Right ventricle myocardium inferior (tissue), 1 donor: ENCODE measurements around the gene HAUS3. TPM values are rescaled to one million over a fixed set of nuclear protein-coding genes. Genes with fewer than 3 reads are reported as not detected.

ENCODE experiments used
- ATAC-seq: fragments of 200-7000 bp; cut with Tn5 transposase; one replicate; pipeline ENCODE4 v1.9.1; 2020; ENCODE audit warnings: mild to moderate bottlenecking, moderate library complexity
- DNase-seq: peaks from one replicate; pipeline ENCODE4 v3.0.0; 2021; ENCODE audit errors: missing footprints
- intact Hi-C: fragments of 100-400 bp; cut with DNase I; formaldehyde crosslinking; loops from one replicate; pipeline ENCODE4 v1.11.0; 2022
- long read RNA-seq: library from polyadenylated mRNA; unstranded; transcript quantifications from one replicate; pipeline ENCODE4 v2.0.0, GENCODE V29; 2021
- total RNA-seq: library from RNA; stranded (reverse); fragmentation: NEBNext Ultra II Directional; extraction: Animal tissue kit (Norgen Biotek cat#: 25700); gene quantifications from one replicate; pipeline ENCODE4 v1.2.1, GENCODE V29; 2021
- donor health status: DM: no; HTN: yes; CAD: no; lungs with severe emphysema.

Gene HAUS3, protein sequence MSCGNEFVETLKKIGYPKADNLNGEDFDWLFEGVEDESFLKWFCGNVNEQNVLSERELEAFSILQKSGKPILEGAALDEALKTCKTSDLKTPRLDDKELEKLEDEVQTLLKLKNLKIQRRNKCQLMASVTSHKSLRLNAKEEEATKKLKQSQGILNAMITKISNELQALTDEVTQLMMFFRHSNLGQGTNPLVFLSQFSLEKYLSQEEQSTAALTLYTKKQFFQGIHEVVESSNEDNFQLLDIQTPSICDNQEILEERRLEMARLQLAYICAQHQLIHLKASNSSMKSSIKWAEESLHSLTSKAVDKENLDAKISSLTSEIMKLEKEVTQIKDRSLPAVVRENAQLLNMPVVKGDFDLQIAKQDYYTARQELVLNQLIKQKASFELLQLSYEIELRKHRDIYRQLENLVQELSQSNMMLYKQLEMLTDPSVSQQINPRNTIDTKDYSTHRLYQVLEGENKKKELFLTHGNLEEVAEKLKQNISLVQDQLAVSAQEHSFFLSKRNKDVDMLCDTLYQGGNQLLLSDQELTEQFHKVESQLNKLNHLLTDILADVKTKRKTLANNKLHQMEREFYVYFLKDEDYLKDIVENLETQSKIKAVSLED
- total RNA-seq, result 7.7 TPM
- long read RNA-seq, partial matches to known transcripts, result 3 of 5 reads
- long read RNA-seq, other reads (novel, unspliced or antisense), result 1 of 5 reads

DNA sequence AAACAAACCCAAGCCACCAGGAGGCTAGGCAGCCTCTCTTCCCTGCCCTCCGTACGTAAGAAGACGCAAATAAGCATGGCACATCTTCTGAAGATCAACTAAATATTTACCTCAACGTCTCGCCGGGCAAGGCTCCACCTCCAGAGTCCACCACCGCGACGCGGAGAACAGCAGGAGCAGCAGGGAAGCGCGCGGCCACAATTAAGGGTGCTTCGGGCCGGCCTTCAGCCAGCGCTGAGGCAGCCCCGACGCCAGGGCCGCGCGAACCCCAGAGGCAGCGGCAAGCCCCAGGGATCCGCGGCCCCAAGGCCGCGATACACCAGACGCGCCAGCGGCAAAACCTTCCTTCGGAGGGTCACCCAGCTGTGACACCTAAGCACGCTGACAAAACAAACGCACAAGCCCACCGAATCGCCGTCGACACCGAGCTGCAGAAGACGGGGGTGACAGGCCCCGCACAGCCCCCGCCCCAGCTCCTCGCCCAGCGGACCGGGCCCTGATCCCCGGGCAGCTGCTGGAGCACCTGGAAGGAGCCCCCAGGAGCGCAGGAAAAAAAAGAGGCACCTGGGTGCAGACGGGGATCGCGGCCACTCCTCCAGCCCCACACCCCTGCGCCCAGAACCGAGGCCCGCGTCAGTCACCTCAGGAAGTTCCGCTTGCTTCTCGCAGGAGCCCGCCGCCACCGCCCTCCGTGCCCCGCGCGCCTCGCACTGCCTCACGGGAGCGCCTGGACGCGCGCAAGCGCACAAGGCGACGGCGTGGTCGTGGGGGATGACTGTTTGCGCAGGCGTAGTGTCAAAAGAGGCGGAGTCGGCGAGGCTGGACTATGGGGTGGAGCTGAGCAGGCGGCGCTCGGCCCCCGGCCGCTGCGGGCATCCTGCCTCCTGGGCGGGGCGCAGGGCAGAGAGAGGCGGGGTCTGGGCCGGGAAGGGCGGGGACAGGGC lies at the start of gene HAUS3, which contains the start of gene POLN:
TSS of gene HAUS3 (minus strand) at position 712 of the 944 bp plus-strand sequence. CDS start 1,175 bp downstream, outside the sequence.
TSS of gene POLN (minus strand) at position 712 of the 944 bp plus-strand sequence. CDS start 12,890 bp downstream, outside the sequence.
- peak; percentile 98 for ATAC-seq
- peak; percentile 99 for DNase-seq
- intact Hi-C loops, result loop anchor here (2.0 to 5.0 kb wide), 2 partner anchors 15 to 176 kb away; partner anchors contain the start of genes CFAP99 and ZFYVE28

DNA sequence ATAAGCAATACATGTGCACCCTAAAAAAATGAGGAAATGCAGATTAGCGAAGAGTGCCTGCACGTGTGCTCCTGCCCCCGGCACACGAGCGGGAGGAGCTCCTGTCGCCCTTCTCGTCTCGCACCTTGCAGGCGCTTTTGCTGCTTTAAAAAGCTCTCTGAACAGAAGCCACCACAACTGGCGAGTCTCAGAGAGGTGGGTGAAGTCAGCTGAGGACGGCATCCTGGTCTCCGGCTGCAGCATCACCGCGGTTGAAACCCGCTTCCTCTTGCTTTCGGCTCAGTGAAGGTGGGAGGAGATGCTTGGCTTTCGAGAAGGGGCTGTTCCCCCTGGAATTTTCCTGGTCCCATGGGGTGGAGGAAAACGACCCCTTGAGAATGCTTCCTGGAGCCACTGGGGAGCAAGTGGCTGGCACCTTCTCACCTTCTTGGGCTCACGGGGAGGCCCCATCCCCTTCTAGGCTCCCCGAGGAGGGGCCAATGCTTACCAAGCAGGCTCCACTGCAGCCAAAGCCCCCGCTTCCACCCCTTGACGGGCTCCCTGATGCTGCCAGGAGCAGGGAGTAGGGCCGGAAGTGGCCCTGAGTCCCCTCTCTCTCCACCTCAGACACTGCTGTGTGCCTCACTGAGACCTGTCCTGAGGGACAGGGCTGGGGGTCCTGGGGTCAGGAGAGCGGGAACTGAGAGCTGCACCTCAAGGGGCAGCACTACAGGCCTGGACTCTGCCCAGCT lies 49.2 kb upstream of the HAUS3 start:
- intact Hi-C loops, result no loop called here
- ATAC-seq (no peak), DNase-seq (peak; percentile 53)

DNA sequence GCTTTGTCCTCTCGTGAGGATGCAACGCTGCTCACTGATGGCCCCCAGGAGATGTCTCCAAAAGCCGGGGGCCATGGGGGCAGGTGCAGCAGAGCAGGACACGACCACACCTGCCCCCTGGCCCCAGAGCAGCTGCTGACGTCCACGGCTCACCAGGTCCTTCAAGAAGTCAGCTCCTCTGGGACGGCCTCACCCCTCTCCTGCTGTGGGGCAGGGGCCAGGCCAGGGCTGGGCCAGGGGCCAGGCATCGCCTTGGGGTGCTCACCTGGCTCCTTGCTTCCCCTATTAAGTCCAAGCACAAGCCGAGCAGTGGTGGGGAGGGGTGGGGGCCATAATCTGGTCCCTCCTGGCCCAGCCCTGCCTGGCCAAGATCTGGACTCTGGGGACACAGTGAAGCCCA lies 48.6 kb upstream of the HAUS3 start:
- DNase-seq, result peak; percentile 56
- no peak for ATAC-seq
- intact Hi-C loops, result no loop called here

DNA sequence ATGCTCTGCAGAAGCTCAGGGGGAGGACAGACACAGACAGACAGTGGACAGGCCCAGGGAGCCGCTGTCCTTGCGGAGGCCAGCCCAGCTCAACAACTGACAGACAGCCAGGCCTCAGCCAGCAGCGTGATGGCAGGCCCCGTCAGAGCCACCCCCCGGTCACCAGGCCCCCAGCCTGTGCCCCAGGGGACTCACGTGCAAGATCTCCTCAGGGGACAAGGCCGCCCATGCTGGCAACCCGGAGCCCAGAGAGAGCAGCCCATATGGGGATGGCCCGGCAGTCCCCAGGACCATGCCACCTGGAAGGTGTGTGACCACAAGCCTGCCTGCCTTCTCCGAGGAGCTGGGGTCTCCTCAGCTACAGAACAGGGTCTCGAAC lies 48.0 kb upstream of the HAUS3 start:
- ATAC-seq (no peak), DNase-seq (peak; percentile 50)
- intact Hi-C loops, result no loop called here

DNA sequence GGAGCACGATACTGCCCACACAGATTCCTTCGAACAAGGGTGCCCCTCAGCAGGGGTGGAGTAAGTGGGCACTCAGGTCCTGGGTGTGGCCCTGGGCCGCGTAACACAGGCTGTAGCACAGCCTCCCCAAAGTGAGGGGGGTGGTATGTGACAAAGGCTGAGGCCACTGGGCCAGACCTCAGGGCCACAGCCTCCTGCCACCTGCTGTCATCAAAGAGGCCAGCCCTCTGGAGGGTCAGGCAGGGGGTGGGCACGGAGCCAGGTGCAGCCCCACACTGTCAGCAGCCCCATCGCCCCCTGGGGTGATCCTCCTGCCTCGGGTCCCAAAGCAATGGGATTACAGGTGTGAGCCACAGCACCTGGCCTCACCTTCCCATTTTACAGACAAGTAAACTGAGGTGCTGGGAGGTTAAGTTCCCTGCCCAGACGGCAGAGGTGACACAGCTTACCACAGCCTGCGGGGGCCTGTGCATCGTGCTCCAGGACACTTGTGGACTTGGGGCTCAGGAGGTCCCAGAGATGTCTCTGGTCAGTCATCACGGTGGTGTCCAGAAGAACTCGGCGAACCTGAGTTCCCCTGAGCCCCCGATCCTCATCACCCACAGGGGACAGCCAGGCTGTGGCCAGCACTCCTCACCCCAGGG lies 47.5 kb upstream of the HAUS3 start:
- no peak for ATAC-seq
- intact Hi-C loops, result no loop called here
- DNase-seq, result no peak

DNA sequence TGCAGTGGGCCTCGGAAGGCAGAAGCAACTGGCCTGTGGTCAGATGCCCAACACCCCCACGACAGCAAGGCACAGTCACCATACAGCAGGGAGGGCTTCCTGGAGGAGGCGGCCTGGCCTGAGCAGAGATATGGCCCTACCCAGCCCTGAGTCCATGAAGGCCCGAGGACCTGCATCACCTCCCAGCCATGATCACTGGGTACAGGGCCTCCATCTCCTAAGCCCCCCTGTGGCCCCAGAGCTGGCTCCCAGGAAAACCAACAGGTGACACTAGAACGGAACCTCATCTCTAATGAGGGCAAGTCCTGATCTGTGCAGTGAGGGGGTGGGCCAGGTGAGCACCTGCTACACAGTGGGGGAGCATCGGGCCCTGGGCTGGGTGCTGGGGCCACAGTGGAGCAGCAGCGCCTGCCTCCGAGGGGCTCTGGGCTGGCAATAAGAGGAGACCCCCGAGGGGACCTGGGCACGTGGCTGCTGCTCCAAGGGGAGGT lies 46.2 kb upstream of the HAUS3 start:
- intact Hi-C loops, result no loop called here
- peak; percentile 41 for DNase-seq
- ATAC-seq, result no peak

DNA sequence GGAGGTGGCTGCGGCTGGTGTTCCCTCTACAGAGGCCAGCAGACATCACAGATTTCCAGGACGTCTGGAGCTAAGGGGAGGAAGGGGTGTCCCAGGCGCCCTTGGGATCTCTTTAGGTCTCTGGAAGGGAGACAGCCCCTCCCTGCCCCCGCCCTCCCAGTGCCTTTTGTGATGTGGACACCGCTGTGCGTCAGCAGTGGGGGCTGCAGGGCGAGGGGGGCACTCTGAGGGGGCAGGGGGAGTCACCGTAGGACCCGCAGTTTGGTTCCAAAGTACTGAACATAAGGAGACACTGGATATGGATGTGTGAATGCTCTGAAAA lies 45.6 kb upstream of the HAUS3 start:
- intact Hi-C loops, result no loop called here
- ATAC-seq, result no peak
- peak; percentile 51 for DNase-seq

DNA sequence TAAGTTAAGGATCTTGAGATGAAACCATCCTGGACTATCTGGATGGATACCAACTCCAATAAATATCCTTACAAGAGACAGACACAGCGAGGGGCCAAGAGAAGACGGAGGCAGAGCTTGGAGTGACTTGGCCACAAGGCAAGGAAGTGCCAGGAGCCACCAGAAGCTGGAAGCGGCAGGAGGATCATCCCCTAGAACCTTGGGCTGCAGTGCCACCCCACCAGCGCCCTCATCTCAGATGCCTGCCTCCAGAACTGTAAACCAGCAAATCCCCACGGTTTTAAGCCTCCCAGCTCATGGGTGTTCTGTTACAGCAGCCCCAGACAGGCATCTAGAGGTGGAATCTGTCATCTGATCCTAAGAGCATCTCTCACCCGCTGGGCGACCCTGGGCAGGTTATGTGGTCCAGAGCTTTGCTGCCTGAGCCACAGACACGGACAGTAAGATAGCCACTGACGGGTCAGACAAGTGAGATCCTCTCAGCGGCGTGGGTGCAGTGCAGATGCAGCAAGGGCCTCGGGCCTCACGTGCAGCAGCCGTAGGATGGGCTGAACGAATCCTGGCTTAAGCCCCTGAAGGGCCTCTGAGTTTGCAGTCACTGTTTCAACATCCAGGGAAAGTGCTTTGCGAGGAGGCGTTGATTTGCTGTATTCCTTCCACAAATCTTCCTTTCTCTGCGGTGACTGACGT lies 45.1 kb upstream of the HAUS3 start:
- ATAC-seq (no peak), DNase-seq (peak; percentile 47)
- intact Hi-C loops, result no loop called here

DNA sequence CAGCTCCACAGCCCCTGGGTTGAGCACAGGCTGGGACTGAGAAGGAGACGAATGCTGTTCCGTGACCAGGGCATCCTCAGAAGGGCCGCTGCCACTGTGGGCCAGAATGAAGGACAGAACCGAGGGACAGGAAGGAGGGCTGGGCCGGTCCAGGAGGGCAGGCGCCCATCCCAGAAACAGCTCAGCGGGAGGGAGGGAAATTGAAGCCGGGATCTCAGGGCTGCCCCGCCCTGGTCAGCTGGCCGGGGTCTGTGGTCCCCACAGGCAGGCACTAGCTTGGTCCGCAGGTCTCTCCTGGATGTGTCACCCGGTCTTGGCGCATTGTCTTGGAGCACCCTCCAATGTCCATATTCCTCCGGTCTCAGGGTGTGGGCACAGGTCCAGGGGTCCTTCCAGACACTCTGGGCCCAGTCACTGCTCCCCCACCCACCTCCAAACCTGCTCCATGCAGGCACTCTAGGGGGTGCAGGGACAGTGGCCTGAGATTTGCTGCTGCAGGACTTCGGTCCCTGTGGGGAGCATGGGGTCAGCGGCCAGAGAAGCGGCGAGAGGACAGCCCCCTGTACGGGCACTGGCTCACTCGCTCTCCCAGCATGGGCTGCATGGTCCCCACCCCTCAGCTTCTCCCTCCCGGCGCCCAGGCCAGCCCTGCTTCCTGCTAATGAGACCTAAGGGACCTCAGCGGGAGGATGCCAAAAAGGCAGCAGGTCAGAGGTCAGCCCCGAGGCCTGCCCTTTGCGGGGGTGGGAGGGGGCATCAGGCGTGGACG lies 43.9 kb upstream of the HAUS3 start:
- DNase-seq, result peak; percentile 70
- no peak for ATAC-seq
- intact Hi-C loops, result no loop called here

DNA sequence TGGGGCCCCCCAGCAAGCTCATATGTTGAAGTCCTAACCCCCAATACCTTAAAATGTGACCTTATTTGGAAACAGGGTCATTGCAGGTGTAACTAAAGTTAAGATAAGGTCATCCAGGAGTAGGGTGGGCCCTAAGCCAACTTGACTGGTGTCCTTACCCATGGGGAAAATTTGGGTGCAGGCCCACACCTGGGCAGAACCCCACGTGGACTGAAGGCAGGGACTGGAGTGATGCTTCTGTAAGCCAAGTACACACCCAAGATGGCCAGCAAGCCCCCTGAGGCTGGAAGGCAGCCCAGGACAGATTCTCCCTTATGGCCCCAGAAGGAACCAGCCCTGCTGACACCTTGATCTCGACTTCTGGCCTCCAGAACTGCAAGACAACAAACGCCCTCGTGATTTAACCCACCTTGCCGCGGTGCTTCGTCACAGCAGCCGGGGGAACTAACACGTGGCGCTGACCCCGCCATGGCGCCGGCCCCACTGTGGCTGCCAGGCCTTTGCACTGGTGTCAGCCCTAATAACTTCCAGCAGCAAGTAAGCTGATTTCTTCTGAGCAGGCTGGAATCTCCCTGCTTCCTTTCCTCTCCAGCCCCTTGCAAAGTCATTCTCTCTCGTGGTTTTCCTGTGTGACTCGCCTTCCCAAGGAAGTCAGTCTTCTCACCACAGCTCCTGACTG lies 43.2 kb upstream of the HAUS3 start:
- DNase-seq (peak; percentile 50), ATAC-seq (no peak)
- intact Hi-C loops, result no loop called here

DNA sequence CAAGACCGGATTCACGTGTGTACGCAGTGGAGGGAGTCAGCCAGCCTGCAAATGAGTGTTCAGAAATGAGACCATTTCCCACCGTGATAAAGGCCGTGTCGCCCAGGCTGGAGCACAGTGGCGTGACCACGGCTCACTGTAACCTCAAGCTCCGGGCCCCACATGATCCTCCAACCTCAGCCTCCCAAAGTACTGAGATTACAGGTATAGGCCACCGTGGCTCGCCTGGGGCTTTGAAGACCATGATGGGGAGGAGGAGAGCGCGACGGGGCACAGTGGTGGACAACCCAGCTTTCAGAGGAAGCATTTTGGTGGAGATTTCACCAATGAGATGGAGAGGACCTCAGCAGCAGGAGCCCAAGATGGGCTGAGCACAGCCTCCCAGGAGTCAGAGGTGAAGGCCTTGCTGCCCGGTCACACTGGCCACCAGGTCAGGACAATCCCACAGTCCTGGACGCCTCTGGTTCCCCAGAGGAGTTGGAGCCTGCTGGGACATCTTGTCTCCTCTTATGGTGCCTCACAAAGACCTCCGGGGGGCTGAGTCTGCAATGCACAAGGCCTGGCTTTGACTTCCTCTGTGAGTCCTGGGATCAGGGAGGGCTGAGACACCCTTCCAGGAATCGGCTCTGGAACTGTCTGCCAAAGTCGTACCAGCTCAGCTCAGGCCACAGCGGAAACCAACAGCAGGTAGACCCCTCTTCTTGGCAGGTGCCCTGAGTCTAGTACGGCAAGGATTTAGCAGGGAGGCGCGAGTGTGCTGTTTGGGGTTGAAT lies 42.4 kb upstream of the HAUS3 start:
- intact Hi-C loops, result no loop called here
- peak; percentile 60 for DNase-seq
- ATAC-seq, result no peak

DNA sequence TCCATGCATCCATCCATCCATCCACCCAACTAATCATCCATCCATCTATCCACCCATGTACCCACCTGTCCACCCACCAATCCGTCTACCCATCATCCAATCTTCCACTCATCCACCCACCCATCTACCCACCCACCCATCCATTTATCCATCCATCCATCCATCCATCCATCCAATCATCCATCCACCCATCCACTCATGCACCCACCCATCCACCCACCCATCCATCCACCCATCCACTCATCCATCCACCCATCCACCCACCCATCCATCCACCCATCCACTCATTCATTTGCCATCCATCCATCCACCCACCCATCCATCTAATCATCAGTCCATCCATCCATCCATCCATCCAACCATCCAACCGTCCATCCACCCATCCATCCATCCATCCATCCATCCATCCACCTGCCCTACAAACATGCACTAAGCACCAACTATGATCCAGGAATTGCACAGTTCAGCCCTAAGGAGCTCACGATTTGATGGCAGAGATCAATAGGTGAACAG lies 41.3 kb upstream of the HAUS3 start:
- intact Hi-C loops, result no loop called here
- ATAC-seq (no peak), DNase-seq (no peak)

DNA sequence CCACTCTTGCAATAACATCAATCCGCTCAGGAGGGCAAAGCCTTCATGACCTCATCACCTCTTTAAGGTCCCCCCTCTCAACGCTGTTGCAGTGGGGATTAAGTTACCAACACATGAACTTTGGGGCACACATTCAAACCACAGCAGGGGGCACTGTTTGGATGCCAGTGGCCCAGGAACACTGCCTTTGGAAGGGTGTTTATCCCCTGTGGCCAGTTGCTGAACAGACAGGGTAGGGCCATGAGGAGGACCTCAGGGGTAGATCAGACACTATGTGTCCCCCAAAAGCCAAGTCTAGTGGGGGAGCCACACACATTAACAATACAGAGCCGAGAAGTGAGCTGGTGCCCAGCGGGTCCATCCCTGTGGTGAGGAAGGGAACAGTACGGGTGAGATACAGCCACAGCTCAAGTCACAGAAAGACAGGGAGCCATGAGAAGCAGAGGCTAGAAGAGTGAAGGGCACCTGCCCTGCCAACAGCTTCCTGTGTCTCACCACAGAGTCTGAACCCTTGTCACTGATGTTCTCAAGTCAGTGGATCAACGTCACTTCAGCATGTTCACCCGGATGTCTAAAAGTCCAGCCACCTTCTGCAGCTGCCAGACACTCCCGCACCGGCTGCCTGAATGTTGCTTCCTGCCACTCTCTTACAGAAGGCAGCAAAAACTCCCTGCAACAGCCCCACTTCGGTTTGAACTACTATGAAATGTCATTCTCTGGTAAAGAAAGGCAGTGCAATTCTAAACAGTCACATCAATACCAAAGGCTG lies 39.8 kb upstream of the HAUS3 start:
- ATAC-seq, result peak; percentile 23
- DNase-seq, result peak; percentile 45
- intact Hi-C loops, result no loop called here

DNA sequence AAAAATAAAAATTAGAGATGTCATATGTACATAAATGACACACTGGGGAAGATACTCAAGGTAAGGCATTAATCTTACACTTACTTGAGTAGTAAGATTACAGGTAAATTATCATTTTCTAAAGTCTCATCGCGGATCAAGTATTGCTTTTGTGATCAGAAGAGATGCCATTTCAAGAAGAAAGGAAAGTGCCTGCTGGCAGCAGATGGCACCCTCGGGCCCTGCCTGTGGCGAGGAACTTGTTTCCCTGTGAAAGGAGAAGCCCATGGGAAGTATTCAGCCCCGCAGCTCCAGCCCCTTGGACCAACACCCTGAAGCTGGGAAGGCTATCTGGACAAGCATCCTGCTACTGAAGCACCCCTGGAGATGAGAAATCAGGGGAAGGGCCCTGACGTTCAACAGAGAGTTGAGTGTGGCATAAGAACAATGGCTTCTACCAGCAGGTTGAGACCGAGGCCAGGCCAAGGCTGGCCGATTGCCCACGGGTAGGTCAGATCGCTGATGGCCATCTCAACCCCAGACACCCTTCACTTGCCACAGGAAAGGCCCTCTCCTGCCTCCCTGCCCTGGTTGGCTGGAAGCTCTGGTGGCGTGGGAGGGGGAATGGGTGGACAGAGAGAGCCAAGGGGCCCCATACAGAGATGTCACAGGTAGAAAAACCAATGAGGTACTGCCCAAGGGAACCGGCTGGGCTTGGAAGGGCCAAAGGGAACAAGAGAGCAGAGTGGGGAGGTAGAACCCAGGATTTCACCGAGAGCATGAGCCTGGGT lies 38.8 kb upstream of the HAUS3 start:
- DNase-seq (peak; percentile 63), ATAC-seq (no peak)

More for the DNA sequence above, 38.8 kb upstream of the HAUS3 start:
- intact Hi-C loops, result no loop called here
